Esophagus (tissue), 2 donors: ENCODE data around the gene HNRNPLL. TPM values are rescaled to one million over a fixed set of nuclear protein-coding genes. Genes with fewer than 3 reads are reported as not detected.

Experiments used
- H3K27ac ChIP-seq, 2 donors: one replicate each; pipeline ENCODE4 v1.5.1; 2013; ENCODE audit warnings: low read depth in 2 of 2, mild to moderate bottlenecking in 2 of 2, inconsistent platforms in 1 of 2, low read length in 1 of 2, moderate library complexity in 1 of 2
- H3K27me3 ChIP-seq, 2 donors: one replicate each; pipeline ENCODE4 v1.6.1; 2013; ENCODE audit warnings: low read length in 2 of 2, control low read depth in 1 of 2, mild to moderate bottlenecking in 1 of 2; ENCODE audit not compliant: insufficient read depth in 2 of 2, control insufficient read depth in 1 of 2
- H3K36me3 ChIP-seq, 2 donors: one replicate each; pipeline ENCODE4 v1.6.1; 2013; ENCODE audit warnings: low read length in 1 of 2; ENCODE audit not compliant: control insufficient read depth in 2 of 2, insufficient read depth in 2 of 2
- H3K4me1 ChIP-seq, 2 donors: one replicate each; pipeline ENCODE4 v1.6.1; 2013; ENCODE audit warnings: low read length in 1 of 2; ENCODE audit not compliant: control insufficient read depth in 2 of 2, insufficient read depth in 2 of 2
- H3K4me3 ChIP-seq, 2 donors: one replicate each; pipeline ENCODE4 v1.5.1; 2013; ENCODE audit warnings: low read length in 2 of 2, mild to moderate bottlenecking in 2 of 2, low read depth in 1 of 2, moderate library complexity in 1 of 2
- H3K9me3 ChIP-seq, 2 donors: one replicate each; pipeline ENCODE4 v1.6.1; 2013; ENCODE audit warnings: mild to moderate bottlenecking in 2 of 2, low read depth in 1 of 2, low read length in 1 of 2, moderate library complexity in 1 of 2; ENCODE audit not compliant: control insufficient read depth in 2 of 2, insufficient read depth in 1 of 2
- whole genome bisulfite sequencing, 2 donors: extraction: QIAGEN DNeasy Blood & Tissue Kit; methylation state at CpG; one replicate each; pipeline ENCODE4 v1.1.7; 2013; 5-methylcytosine and 5-hydroxymethylcytosine counted together
- polyA plus RNA-seq, 2 donors: library from polyadenylated mRNA; stranded (reverse); fragments of 200-250 nt; gene quantifications; one replicate each; pipeline ENCODE4 v1.2.3, GENCODE V29; 2013
- donor health status: healthy with polysubstance abuse.
- donor health status: Bipolar disorder and iron deficiency.

HNRNPLL gene
- polyA plus RNA-seq, 2 donors, result 5.4 to 9.6 TPM

DNA sequence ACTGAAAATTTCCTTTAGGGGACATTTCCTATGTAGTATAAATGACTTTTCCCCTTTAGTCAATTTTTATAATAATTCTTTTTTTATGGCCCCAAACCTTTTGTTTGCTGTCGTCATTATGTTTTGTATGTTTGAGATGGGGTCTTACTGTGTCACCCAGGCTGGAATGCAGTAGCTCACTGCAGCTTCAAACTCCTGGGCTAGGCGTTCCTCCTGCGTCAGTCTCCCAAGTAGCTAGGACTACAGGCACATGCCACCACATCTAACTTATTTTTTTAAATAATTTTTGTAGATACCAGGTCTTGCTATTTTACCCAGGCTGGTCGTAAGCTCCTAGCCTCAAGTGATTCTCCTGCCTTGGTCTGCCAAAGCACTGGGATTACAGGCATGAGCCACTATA lies 32.4 kb upstream of the HNRNPLL start:
- H3K27me3 ChIP-seq, result no peaks in the 10 kb centered on the region
- no peaks in the 10 kb centered on the region for H3K36me3 ChIP-seq
- H3K27ac ChIP-seq, result no peak overlapping the region
- H3K9me3 ChIP-seq, result peaks cover 0 to 1% of the 10 kb centered on the region in 2 donors
- no peaks in the 10 kb centered on the region for H3K4me1 ChIP-seq
- 86 to 88% methylated on average over 4 of the region's 4 CpGs for WGBS, 2 donors
- no peak overlapping the region for H3K4me3 ChIP-seq

- Histone ChIP-seq H3K36me3 (no peaks in the 10 kb centered on the region), H3K27me3 (no peaks in the 10 kb centered on the region), H3K9me3 (peaks cover 0 to 2% of the 10 kb centered on the region in 2 donors), H3K4me1 (no peaks in the 10 kb centered on the region), H3K27ac (no peak overlapping the region), H3K4me3 (no peak overlapping the region)
- WGBS, 2 donors, result 49 to 54% methylated on average over 3 of the region's 3 CpGs
These were observed 32.0 kb upstream of the HNRNPLL start for GRCh38 chr2:38634684-38635083.

GRCh38 chr2:38633895-38634294 lies 31.2 kb upstream of the HNRNPLL start:
- Histone ChIP-seq H3K9me3 (peaks cover 0 to 2% of the 10 kb centered on the region in 2 donors), H3K4me1 (no peaks in the 10 kb centered on the region), H3K27ac (no peak overlapping the region), H3K4me3 (no peak overlapping the region), H3K36me3 (no peaks in the 10 kb centered on the region), H3K27me3 (no peaks in the 10 kb centered on the region)
- WGBS, 2 donors, result 47 to 49% methylated on average over 2 of the region's 2 CpGs

GRCh38 chr2:38632980-38633379 lies 30.3 kb upstream of the HNRNPLL start:
- Histone ChIP-seq H3K4me1 (no peaks in the 10 kb centered on the region), H3K27me3 (no peaks in the 10 kb centered on the region), H3K36me3 (no peaks in the 10 kb centered on the region), H3K4me3 (no peak overlapping the region), H3K27ac (no peak overlapping the region), H3K9me3 (peaks cover 0 to 2% of the 10 kb centered on the region in 2 donors)

GRCh38 chr2:38631976-38632375 lies 29.2 kb upstream of the HNRNPLL start:
- no peaks in the 10 kb centered on the region for H3K27me3 ChIP-seq
- H3K4me3 ChIP-seq, result no peak overlapping the region
- no peaks in the 10 kb centered on the region for H3K36me3 ChIP-seq
- H3K27ac ChIP-seq, result no peak overlapping the region
- WGBS, 2 donors, result 65 to 77% methylated on average over 2 of the region's 2 CpGs
- no peaks in the 10 kb centered on the region for H3K4me1 ChIP-seq
- peaks cover 0 to 2% of the 10 kb centered on the region in 2 donors for H3K9me3 ChIP-seq

DNA sequence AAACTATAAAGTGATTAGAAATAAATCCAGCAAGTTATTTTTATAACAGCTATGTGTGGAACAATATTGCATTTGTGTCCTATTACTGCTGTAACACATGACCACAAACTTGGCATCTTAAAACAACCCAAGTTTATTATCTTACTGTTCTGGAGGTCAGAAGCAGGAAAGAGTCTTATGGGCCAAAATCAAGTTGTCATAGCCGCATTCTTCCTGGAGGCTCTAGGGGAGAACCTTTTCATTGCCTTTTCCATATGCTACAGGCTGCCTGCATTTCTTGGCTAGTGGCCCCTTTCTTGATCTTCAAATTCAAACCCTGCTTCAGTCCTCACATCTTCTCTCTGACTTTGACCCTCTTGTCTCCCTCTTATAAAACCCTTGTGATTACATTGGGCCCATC lies 27.0 kb upstream of the HNRNPLL start:
- Histone ChIP-seq H3K9me3 (peaks cover 0 to 2% of the 10 kb centered on the region in 2 donors), H3K27ac (no peak overlapping the region), H3K4me1 (no peaks in the 10 kb centered on the region), H3K27me3 (no peaks in the 10 kb centered on the region), H3K4me3 (no peak overlapping the region), H3K36me3 (no peaks in the 10 kb centered on the region)
- WGBS, 2 donors, result 90 to 100% methylated on average over 1 of the region's 1 CpG

GRCh38 chr2:38627391-38627790 lies 24.7 kb upstream of the HNRNPLL start:
- H3K9me3 ChIP-seq, result peaks cover 0 to 2% of the 10 kb centered on the region in 2 donors
- H3K36me3 ChIP-seq, result no peaks in the 10 kb centered on the region
- H3K27me3 ChIP-seq, result no peaks in the 10 kb centered on the region
- no peaks in the 10 kb centered on the region for H3K4me1 ChIP-seq
- H3K4me3 ChIP-seq, result no peak overlapping the region
- WGBS, 2 donors, result 69 to 88% methylated on average over 4 of the region's 4 CpGs
- H3K27ac ChIP-seq, result no peak overlapping the region

GRCh38 chr2:38626326-38627035 lies 23.8 kb upstream of the HNRNPLL start:
- Histone ChIP-seq H3K9me3 (peaks cover 0 to 2% of the 10 kb centered on the region in 2 donors), H3K4me1 (no peaks in the 10 kb centered on the region), H3K4me3 (no peak overlapping the region), H3K27me3 (no peaks in the 10 kb centered on the region), H3K36me3 (no peaks in the 10 kb centered on the region), H3K27ac (no peak overlapping the region)
- 82% methylated on average over 7 of the region's 7 CpGs for WGBS, 2 donors

GRCh38 chr2:38622210-38622609 lies 19.5 kb upstream of the HNRNPLL start:
- no peaks in the 10 kb centered on the region for H3K27me3 ChIP-seq
- no peaks in the 10 kb centered on the region for H3K9me3 ChIP-seq
- H3K4me1 ChIP-seq, result no peaks in the 10 kb centered on the region
- H3K27ac ChIP-seq, result no peak overlapping the region
- H3K4me3 ChIP-seq, result no peak overlapping the region
- 76 to 84% methylated on average over 3 of the region's 3 CpGs for WGBS, 2 donors
- H3K36me3 ChIP-seq, result no peaks in the 10 kb centered on the region

DNA sequence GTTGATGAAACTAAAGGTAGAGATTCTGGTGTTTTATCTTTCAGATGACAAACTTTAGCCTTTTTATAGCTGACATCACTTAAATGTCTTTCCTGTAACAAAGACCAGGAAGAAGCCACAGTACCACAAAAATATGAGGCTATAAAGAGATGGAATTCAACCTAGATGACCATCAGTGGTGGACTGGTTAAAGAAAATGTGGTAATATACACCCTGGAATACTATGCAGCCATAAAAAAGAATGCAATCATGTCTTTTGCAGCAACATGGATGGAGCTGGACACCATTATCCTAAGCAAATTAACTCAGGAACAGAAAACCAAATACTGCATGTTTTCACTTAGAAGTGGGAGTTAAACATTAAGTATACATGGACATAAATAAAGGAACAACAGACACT lies 18.3 kb upstream of the HNRNPLL start:
- Histone ChIP-seq H3K36me3 (no peaks in the 10 kb centered on the region), H3K9me3 (no peaks in the 10 kb centered on the region), H3K4me3 (no peak overlapping the region), H3K27me3 (no peaks in the 10 kb centered on the region), H3K27ac (no peak overlapping the region), H3K4me1 (no peaks in the 10 kb centered on the region)
